Trophoblast cell (in vitro differentiated cells and primary cell): Measurements from ENCODE around the gene PDAP1.

Source experiments
- DNase-seq, 2 donors: peaks; one replicate each; pipeline ENCODE4 v3.0.0-alpha.2; 2016
- H2AFZ ChIP-seq: 2 replicates; pipeline ENCODE4 v1.6.1; 2013; ENCODE audit warnings: low read length, moderate library complexity, mild to moderate bottlenecking; ENCODE audit not compliant: insufficient read depth, poor library complexity
- H2AK5ac ChIP-seq: 2 replicates; pipeline ENCODE4 v1.6.1; 2013; ENCODE audit warnings: mild to moderate bottlenecking, low read length
- H2BK120ac ChIP-seq: 2 replicates; pipeline ENCODE4 v1.6.1; 2013; ENCODE audit warnings: low read length, mild to moderate bottlenecking, moderate library complexity; ENCODE audit not compliant: insufficient read depth, poor library complexity
- H2BK12ac ChIP-seq: 2 replicates; pipeline ENCODE4 v1.6.1; 2013; ENCODE audit warnings: mild to moderate bottlenecking, low read length, moderate library complexity
- H2BK5ac ChIP-seq: 2 replicates; pipeline ENCODE4 v1.6.1; 2013; ENCODE audit warnings: low read length, low read depth, moderate library complexity, mild to moderate bottlenecking; ENCODE audit not compliant: poor library complexity
- H3K14ac ChIP-seq: 2 replicates; pipeline ENCODE4 v1.6.1; 2013; ENCODE audit warnings: mild to moderate bottlenecking, low read length
- H3K18ac ChIP-seq: 2 replicates; pipeline ENCODE4 v1.6.1; 2013; ENCODE audit warnings: mild to moderate bottlenecking, low read length
- H3K23ac ChIP-seq: 2 replicates; pipeline ENCODE4 v1.6.1; 2013; ENCODE audit warnings: low read length
- H3K27ac ChIP-seq: 2 replicates; pipeline ENCODE4 v1.5.1; 2013; ENCODE audit warnings: low read depth, mild to moderate bottlenecking, inconsistent platforms, low read length, moderate library complexity
- H3K27me3 ChIP-seq: 2 replicates; pipeline ENCODE4 v1.6.1; 2013; ENCODE audit warnings: inconsistent platforms, mild to moderate bottlenecking, low read length, moderate library complexity; ENCODE audit not compliant: insufficient read depth
- H3K36me3 ChIP-seq, 2 experiments: 1 replicate in 1 of 2; 2 replicates in 1 of 2; pipeline ENCODE4 v1.6.1; 2013; ENCODE audit warnings: low read length in 2 of 2, mild to moderate bottlenecking in 2 of 2, moderate library complexity in 1 of 2; ENCODE audit not compliant: insufficient read depth in 2 of 2, control insufficient read depth in 1 of 2
- H3K4ac ChIP-seq: 2 replicates; pipeline ENCODE4 v1.6.1; 2013; ENCODE audit warnings: low read depth, mild to moderate bottlenecking, low read length, moderate library complexity
- H3K4me1 ChIP-seq, 2 experiments: 1 replicate in 1 of 2; 2 replicates in 1 of 2; pipeline ENCODE4 v1.6.1; 2013; ENCODE audit warnings: low read length in 2 of 2, mild to moderate bottlenecking in 2 of 2, moderate library complexity in 1 of 2; ENCODE audit not compliant: insufficient read depth in 2 of 2, control insufficient read depth in 1 of 2
- H3K4me2 ChIP-seq: 2 replicates; pipeline ENCODE4 v1.6.1; 2013; ENCODE audit warnings: inconsistent platforms, mild to moderate bottlenecking, low read length, moderate library complexity
- H3K4me3 ChIP-seq: 2 replicates; pipeline ENCODE4 v1.5.1; 2013; ENCODE audit warnings: mild to moderate bottlenecking, low read depth, low read length, inconsistent platforms
- H3K79me1 ChIP-seq: one replicate; pipeline ENCODE4 v1.6.1; 2013; ENCODE audit warnings: low read length
- H3K79me2 ChIP-seq: 2 replicates; pipeline ENCODE4 v1.6.1; 2013; ENCODE audit warnings: low read length, mild to moderate bottlenecking; ENCODE audit not compliant: control insufficient read depth, insufficient read depth, poor library complexity
- H3K9ac ChIP-seq: 2 replicates; pipeline ENCODE4 v1.6.1; 2013; ENCODE audit warnings: mild to moderate bottlenecking, low read length
- H3K9me3 ChIP-seq: 2 replicates; pipeline ENCODE4 v1.6.1; 2013; ENCODE audit warnings: low read depth, mild to moderate bottlenecking, control low read depth, inconsistent platforms, low read length; ENCODE audit not compliant: insufficient read depth
- H4K12ac ChIP-seq: 2 replicates; pipeline ENCODE4 v1.6.1; 2013; ENCODE audit warnings: low read depth, mild to moderate bottlenecking, low read length, moderate library complexity
- H4K8ac ChIP-seq: 2 replicates; pipeline ENCODE4 v1.6.1; 2013; ENCODE audit warnings: low read depth, mild to moderate bottlenecking, low read length, moderate library complexity
- H4K91ac ChIP-seq: one replicate; pipeline ENCODE4 v1.6.1; 2013; ENCODE audit warnings: low read depth, mild to moderate bottlenecking, low read length, moderate library complexity
- WGBS: extraction: QIAGEN DNeasy Blood & Tissue Kit; methylation state at CpG from one replicate; pipeline ENCODE4 v1.1.7; 2013; ENCODE audit warnings: missing lambda C conversion rate; ENCODE audit not compliant: insufficient read length, insufficient coverage; ENCODE audit errors: extremely low coverage; 5-methylcytosine and 5-hydroxymethylcytosine counted together

PDAP1 gene

GRCh38 chr7:99440195-99440594 is 31.8 kb upstream of the PDAP1 start:
- H4K8ac ChIP-seq, result no peak overlapping the region

GRCh38 chr7:99438573-99439480 is 30.4 kb upstream of the PDAP1 start, which contains the start of the genes CPSF4 and PTCD1:
Gene CPSF4 (plus strand): TSS chr7:99438943. CDS start chr7:99439083, 140 bp downstream.
Gene PTCD1 (minus strand): TSS chr7:99438798. CDS start chr7:99435242, 3,556 bp downstream.
- peak within 1 kb of the TSS; percentile 92 for H2BK120ac ChIP-seq
- no peak within 1 kb of the TSS for H2BK12ac ChIP-seq
- peaks cover 16% of the 10 kb centered on the region for H3K79me2 ChIP-seq
- no CpG with 5 or more reads among the region's 89 CpGs for WGBS
- H3K27ac ChIP-seq, result peak within 1 kb of the TSS; percentile 92
- peaks cover 10 to 22% of the 10 kb centered on the region in 2 experiments for H3K4me1 ChIP-seq
- H3K9ac ChIP-seq, result peak within 1 kb of the TSS; percentile 94
- no peak within 1 kb of the TSS for H3K23ac ChIP-seq
- peak within 1 kb of the TSS; percentile 89 for H2BK5ac ChIP-seq
- peak within 1 kb of the TSS; percentile 97 for H4K8ac ChIP-seq
- peak within 1 kb of the TSS; percentile 94 for H3K4ac ChIP-seq
- peaks cover 8% of the 10 kb centered on the region for H3K79me1 ChIP-seq
- peak within 1 kb of the TSS; percentile 95 for H3K4me3 ChIP-seq
- peak within 1 kb of the TSS; percentile 93 for H3K4me2 ChIP-seq
- no peaks in the 10 kb centered on the region for H3K9me3 ChIP-seq
- peak within 1 kb of the TSS; percentile 98 for H2AFZ ChIP-seq
- peak within 1 kb of the TSS; percentile 38 for H2AK5ac ChIP-seq
- H4K91ac ChIP-seq, result peak within 1 kb of the TSS; percentile 97
- H3K18ac ChIP-seq, result peak within 1 kb of the TSS; percentile 96
- peak; percentile 94 to 97 for DNase-seq
- H3K36me3 ChIP-seq, result peaks cover 17 to 21% of the 10 kb centered on the region in 2 experiments
- H3K27me3 ChIP-seq, result no peaks in the 10 kb centered on the region
- H3K14ac ChIP-seq, result peak within 1 kb of the TSS; percentile 98
- peak within 1 kb of the TSS; percentile 88 for H4K12ac ChIP-seq

More at GRCh38 chr7:99440195-99440594, 31.8 kb upstream of the PDAP1 start:
- H2BK5ac ChIP-seq, result no peak overlapping the region
- no peak overlapping the region for H3K23ac ChIP-seq
- peaks cover 14 to 17% of the 10 kb centered on the region in 2 experiments for H3K36me3 ChIP-seq
- H4K91ac ChIP-seq, result no peak overlapping the region
- H2BK12ac ChIP-seq, result no peak overlapping the region
- H3K27me3 ChIP-seq, result no peaks in the 10 kb centered on the region
- DNase-seq, result no peak
- peak overlapping the region; percentile 63 for H3K18ac ChIP-seq
- H3K9ac ChIP-seq, result no peak overlapping the region
- H2BK120ac ChIP-seq, result no peak overlapping the region
- peak overlapping the region; percentile 44 for H3K4ac ChIP-seq
- no peak overlapping the region for H3K14ac ChIP-seq
- H3K27ac ChIP-seq, result no peak overlapping the region
- WGBS, result no CpG with 5 or more reads among the region's 9 CpGs
- peak overlapping the region; percentile 10 for H2AFZ ChIP-seq
- H4K12ac ChIP-seq, result peak overlapping the region; percentile 11
- H3K4me1 ChIP-seq, result peaks cover 10 to 23% of the 10 kb centered on the region in 2 experiments
- peak overlapping the region; percentile 45 for H3K4me3 ChIP-seq
- H2AK5ac ChIP-seq, result no peak overlapping the region
- peaks cover 9% of the 10 kb centered on the region for H3K79me1 ChIP-seq
- peak overlapping the region; percentile 69 for H3K4me2 ChIP-seq
- H3K79me2 ChIP-seq, result peaks cover 16% of the 10 kb centered on the region
- H3K9me3 ChIP-seq, result no peaks in the 10 kb centered on the region

DNA sequence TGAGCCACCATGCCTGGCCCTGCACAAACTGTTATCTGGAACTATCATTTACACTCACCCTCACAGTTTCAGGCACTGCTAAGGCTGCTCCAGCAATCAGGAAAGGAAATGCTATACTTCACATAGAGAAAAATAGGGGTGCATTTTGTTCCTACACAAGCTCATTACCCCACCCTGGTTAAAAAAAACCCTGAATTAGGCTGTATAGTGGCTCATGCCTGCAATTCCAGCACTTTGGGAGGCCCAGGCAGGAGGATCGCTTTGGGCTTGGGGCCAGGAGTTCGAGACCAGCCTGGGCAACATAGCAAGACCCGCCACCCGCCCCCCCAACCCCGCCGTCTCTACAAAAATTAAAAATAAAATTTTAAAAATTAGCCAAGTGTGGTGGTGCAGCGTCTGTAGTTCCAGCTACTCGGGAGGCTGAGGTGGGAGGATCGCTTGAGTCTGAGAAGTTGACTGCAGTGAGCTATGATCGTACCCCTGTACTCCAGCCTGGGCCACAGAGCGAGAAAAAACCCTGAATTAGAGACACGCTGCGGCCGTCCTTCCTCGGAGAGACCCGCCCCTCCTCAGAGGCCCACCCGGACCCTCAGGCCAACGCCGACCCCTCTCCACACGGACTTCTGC is 29.7 kb upstream of the PDAP1 start:
- Histone ChIP-seq H4K91ac (peak overlapping the region; percentile 67), H3K4me1 (peaks cover 14 to 24% of the 10 kb centered on the region in 2 experiments), H3K36me3 (peaks cover 21 to 24% of the 10 kb centered on the region in 2 experiments), H2AK5ac (peak overlapping the region; percentile 4), H3K18ac (peak overlapping the region; percentile 70), H2BK12ac (no peak overlapping the region), H2AFZ (no peak overlapping the region), H2BK120ac (peak overlapping the region; percentile 16), H3K27me3 (no peaks in the 10 kb centered on the region), H2BK5ac (peak overlapping the region; percentile 53), H3K14ac (peak overlapping the region; percentile 56), H4K8ac (peak overlapping the region; percentile 79), H3K4me3 (peak overlapping the region; percentile 95), H3K79me2 (peaks cover 16% of the 10 kb centered on the region), H3K9me3 (no peaks in the 10 kb centered on the region), H3K9ac (peak overlapping the region; percentile 94), H3K4ac (peak overlapping the region; percentile 94), H3K79me1 (peaks cover 7% of the 10 kb centered on the region), H3K4me2 (peak overlapping the region; percentile 93), H4K12ac (peak overlapping the region; percentile 78), H3K23ac (no peak overlapping the region), H3K27ac (peak overlapping the region; percentile 69)
- WGBS, result no CpG with 5 or more reads among the region's 20 CpGs
- no peak for DNase-seq

DNA sequence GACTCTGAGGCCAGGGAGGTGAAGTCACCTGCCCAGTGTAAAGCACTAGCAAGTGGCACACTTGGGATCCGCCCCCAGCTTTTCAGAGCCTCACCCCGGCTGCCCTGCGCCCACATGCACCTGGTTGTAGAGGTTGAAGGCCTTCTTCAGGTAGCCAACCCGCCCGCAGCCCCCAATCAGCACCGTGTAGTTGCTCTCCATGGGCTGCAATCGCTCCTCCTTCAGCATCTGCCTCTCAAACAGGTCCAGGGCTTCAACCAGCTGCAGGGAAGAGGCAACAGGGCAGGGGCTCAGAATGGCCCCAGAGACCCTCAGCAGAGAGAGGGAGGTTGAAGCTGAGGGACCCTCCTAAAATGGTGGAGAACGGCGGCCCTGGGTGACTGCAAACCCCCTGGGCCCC is 24.8 kb upstream of the PDAP1 start:
- no peak overlapping the region for H3K4me2 ChIP-seq
- H2BK5ac ChIP-seq, result no peak overlapping the region
- H2BK12ac ChIP-seq, result no peak overlapping the region
- H2BK120ac ChIP-seq, result no peak overlapping the region
- no peak overlapping the region for H3K23ac ChIP-seq
- no CpG with 5 or more reads among the region's 9 CpGs for WGBS
- peaks cover 49 to 57% of the 10 kb centered on the region in 2 experiments for H3K36me3 ChIP-seq
- no peak overlapping the region for H3K9ac ChIP-seq
- no peaks in the 10 kb centered on the region for H3K27me3 ChIP-seq
- H2AK5ac ChIP-seq, result peak overlapping the region; percentile 35
- no peaks in the 10 kb centered on the region for H3K9me3 ChIP-seq
- H4K91ac ChIP-seq, result peak overlapping the region; percentile 8
- H3K4ac ChIP-seq, result no peak overlapping the region
- H2AFZ ChIP-seq, result no peak overlapping the region
- H4K8ac ChIP-seq, result no peak overlapping the region
- no peak for DNase-seq
- H3K27ac ChIP-seq, result peak overlapping the region; percentile 11
- H3K18ac ChIP-seq, result peak overlapping the region; percentile 25
- peaks cover 2% of the 10 kb centered on the region for H3K79me1 ChIP-seq
- peaks cover 18 to 31% of the 10 kb centered on the region in 2 experiments for H3K4me1 ChIP-seq
- no peak overlapping the region for H3K4me3 ChIP-seq
- H4K12ac ChIP-seq, result no peak overlapping the region
- H3K14ac ChIP-seq, result no peak overlapping the region
- H3K79me2 ChIP-seq, result peaks cover 7% of the 10 kb centered on the region
